Trophoblast cell (in vitro differentiated cells and primary cell): ENCODE data around the gene RASGRF1.

ENCODE experiments used
- DNase-seq, 2 donors: peaks; one replicate each; pipeline ENCODE4 v3.0.0-alpha.2; 2016
- H2AFZ ChIP-seq: 2 replicates; pipeline ENCODE4 v1.6.1; 2013; ENCODE audit warnings: low read length, moderate library complexity, mild to moderate bottlenecking; ENCODE audit not compliant: insufficient read depth, poor library complexity
- H2AK5ac ChIP-seq: 2 replicates; pipeline ENCODE4 v1.6.1; 2013; ENCODE audit warnings: mild to moderate bottlenecking, low read length
- H2BK120ac ChIP-seq: 2 replicates; pipeline ENCODE4 v1.6.1; 2013; ENCODE audit warnings: low read length, mild to moderate bottlenecking, moderate library complexity; ENCODE audit not compliant: insufficient read depth, poor library complexity
- H2BK12ac ChIP-seq: 2 replicates; pipeline ENCODE4 v1.6.1; 2013; ENCODE audit warnings: mild to moderate bottlenecking, low read length, moderate library complexity
- H2BK5ac ChIP-seq: 2 replicates; pipeline ENCODE4 v1.6.1; 2013; ENCODE audit warnings: low read length, low read depth, moderate library complexity, mild to moderate bottlenecking; ENCODE audit not compliant: poor library complexity
- H3K14ac ChIP-seq: 2 replicates; pipeline ENCODE4 v1.6.1; 2013; ENCODE audit warnings: mild to moderate bottlenecking, low read length
- H3K18ac ChIP-seq: 2 replicates; pipeline ENCODE4 v1.6.1; 2013; ENCODE audit warnings: mild to moderate bottlenecking, low read length
- H3K23ac ChIP-seq: 2 replicates; pipeline ENCODE4 v1.6.1; 2013; ENCODE audit warnings: low read length
- H3K27ac ChIP-seq: 2 replicates; pipeline ENCODE4 v1.5.1; 2013; ENCODE audit warnings: low read depth, mild to moderate bottlenecking, inconsistent platforms, low read length, moderate library complexity
- H3K27me3 ChIP-seq: 2 replicates; pipeline ENCODE4 v1.6.1; 2013; ENCODE audit warnings: inconsistent platforms, mild to moderate bottlenecking, low read length, moderate library complexity; ENCODE audit not compliant: insufficient read depth
- H3K36me3 ChIP-seq, 2 experiments: 1 replicate in 1 of 2; 2 replicates in 1 of 2; pipeline ENCODE4 v1.6.1; 2013; ENCODE audit warnings: low read length in 2 of 2, mild to moderate bottlenecking in 2 of 2, moderate library complexity in 1 of 2; ENCODE audit not compliant: insufficient read depth in 2 of 2, control insufficient read depth in 1 of 2
- H3K4ac ChIP-seq: 2 replicates; pipeline ENCODE4 v1.6.1; 2013; ENCODE audit warnings: low read depth, mild to moderate bottlenecking, low read length, moderate library complexity
- H3K4me1 ChIP-seq, 2 experiments: 1 replicate in 1 of 2; 2 replicates in 1 of 2; pipeline ENCODE4 v1.6.1; 2013; ENCODE audit warnings: low read length in 2 of 2, mild to moderate bottlenecking in 2 of 2, moderate library complexity in 1 of 2; ENCODE audit not compliant: insufficient read depth in 2 of 2, control insufficient read depth in 1 of 2
- H3K4me2 ChIP-seq: 2 replicates; pipeline ENCODE4 v1.6.1; 2013; ENCODE audit warnings: inconsistent platforms, mild to moderate bottlenecking, low read length, moderate library complexity
- H3K4me3 ChIP-seq: 2 replicates; pipeline ENCODE4 v1.5.1; 2013; ENCODE audit warnings: mild to moderate bottlenecking, low read depth, low read length, inconsistent platforms
- H3K79me1 ChIP-seq: one replicate; pipeline ENCODE4 v1.6.1; 2013; ENCODE audit warnings: low read length
- H3K79me2 ChIP-seq: 2 replicates; pipeline ENCODE4 v1.6.1; 2013; ENCODE audit warnings: low read length, mild to moderate bottlenecking; ENCODE audit not compliant: control insufficient read depth, insufficient read depth, poor library complexity
- H3K9ac ChIP-seq: 2 replicates; pipeline ENCODE4 v1.6.1; 2013; ENCODE audit warnings: mild to moderate bottlenecking, low read length
- H3K9me3 ChIP-seq: 2 replicates; pipeline ENCODE4 v1.6.1; 2013; ENCODE audit warnings: low read depth, mild to moderate bottlenecking, control low read depth, inconsistent platforms, low read length; ENCODE audit not compliant: insufficient read depth
- H4K12ac ChIP-seq: 2 replicates; pipeline ENCODE4 v1.6.1; 2013; ENCODE audit warnings: low read depth, mild to moderate bottlenecking, low read length, moderate library complexity
- H4K8ac ChIP-seq: 2 replicates; pipeline ENCODE4 v1.6.1; 2013; ENCODE audit warnings: low read depth, mild to moderate bottlenecking, low read length, moderate library complexity
- H4K91ac ChIP-seq: one replicate; pipeline ENCODE4 v1.6.1; 2013; ENCODE audit warnings: low read depth, mild to moderate bottlenecking, low read length, moderate library complexity
- WGBS: extraction: QIAGEN DNeasy Blood & Tissue Kit; methylation state at CpG from one replicate; pipeline ENCODE4 v1.1.7; 2013; ENCODE audit warnings: missing lambda C conversion rate; ENCODE audit not compliant: insufficient read length, insufficient coverage; ENCODE audit errors: extremely low coverage; 5-methylcytosine and 5-hydroxymethylcytosine counted together

The RASGRF1 gene

GRCh38 chr15:79132361-79132760, 41.8 kb upstream of the RASGRF1 start:
- Histone ChIP-seq H3K4me3 (no peak overlapping the region), H2BK12ac (no peak overlapping the region), H3K18ac (no peak overlapping the region)

GRCh38 chr15:79130535-79131130, 40.1 kb upstream of the RASGRF1 start:
- no peaks in the 10 kb centered on the region for H3K4me1 ChIP-seq
- no peak overlapping the region for H3K18ac ChIP-seq
- peak in 1 of 2 donors; percentile 10 for DNase-seq
- H2BK5ac ChIP-seq, result no peak overlapping the region
- H3K27ac ChIP-seq, result no peak overlapping the region
- no peaks in the 10 kb centered on the region for H3K36me3 ChIP-seq
- H2AK5ac ChIP-seq, result no peak overlapping the region
- no peaks in the 10 kb centered on the region for H3K79me2 ChIP-seq
- H3K9ac ChIP-seq, result no peak overlapping the region
- H3K23ac ChIP-seq, result no peak overlapping the region
- peaks cover 8% of the 10 kb centered on the region for H3K9me3 ChIP-seq
- no peak overlapping the region for H2AFZ ChIP-seq
- H3K27me3 ChIP-seq, result no peaks in the 10 kb centered on the region
- WGBS, result no CpG with 5 or more reads among the region's 4 CpGs
- no peak overlapping the region for H4K91ac ChIP-seq
- no peak overlapping the region for H3K4ac ChIP-seq
- H3K14ac ChIP-seq, result no peak overlapping the region
- H3K79me1 ChIP-seq, result no peaks in the 10 kb centered on the region
- no peak overlapping the region for H2BK120ac ChIP-seq
- no peak overlapping the region for H2BK12ac ChIP-seq
- no peak overlapping the region for H4K8ac ChIP-seq
- H3K4me3 ChIP-seq, result no peak overlapping the region
- no peak overlapping the region for H4K12ac ChIP-seq
- H3K4me2 ChIP-seq, result no peak overlapping the region

More at GRCh38 chr15:79132361-79132760, 41.8 kb upstream of the RASGRF1 start:
- Histone ChIP-seq H3K36me3 (no peaks in the 10 kb centered on the region), H3K23ac (no peak overlapping the region), H3K4me2 (no peak overlapping the region), H3K9ac (no peak overlapping the region), H3K27ac (no peak overlapping the region), H3K9me3 (peaks cover 8% of the 10 kb centered on the region), H2BK5ac (no peak overlapping the region), H4K91ac (no peak overlapping the region), H4K12ac (no peak overlapping the region), H2BK120ac (no peak overlapping the region), H3K14ac (no peak overlapping the region), H2AFZ (no peak overlapping the region), H3K4ac (no peak overlapping the region), H3K79me1 (no peaks in the 10 kb centered on the region), H3K4me1 (peaks cover 0 to 7% of the 10 kb centered on the region in 2 experiments), H2AK5ac (no peak overlapping the region), H3K27me3 (no peaks in the 10 kb centered on the region), H3K79me2 (no peaks in the 10 kb centered on the region), H4K8ac (no peak overlapping the region)
- DNase-seq, result no peak

GRCh38 chr15:79129235-79129634, 38.7 kb upstream of the RASGRF1 start:
- Histone ChIP-seq H3K4me3 (no peak overlapping the region), H4K91ac (no peak overlapping the region)
- no CpG with 5 or more reads among the region's 3 CpGs for WGBS

GRCh38 chr15:79128556-79128955, 38.0 kb upstream of the RASGRF1 start:
- Histone ChIP-seq H3K36me3 (no peaks in the 10 kb centered on the region), H3K18ac (no peak overlapping the region), H3K9me3 (peaks cover 8% of the 10 kb centered on the region), H3K23ac (no peak overlapping the region), H3K27me3 (no peaks in the 10 kb centered on the region), H3K79me2 (no peaks in the 10 kb centered on the region), H3K79me1 (no peaks in the 10 kb centered on the region), H3K9ac (no peak overlapping the region), H2AK5ac (no peak overlapping the region), H4K91ac (no peak overlapping the region), H3K4me1 (no peaks in the 10 kb centered on the region), H3K4me2 (no peak overlapping the region), H2BK5ac (no peak overlapping the region), H4K8ac (no peak overlapping the region), H3K4me3 (no peak overlapping the region), H2BK12ac (no peak overlapping the region), H3K27ac (no peak overlapping the region), H4K12ac (no peak overlapping the region), H2BK120ac (no peak overlapping the region), H3K4ac (no peak overlapping the region), H3K14ac (no peak overlapping the region), H2AFZ (no peak overlapping the region)
- DNase-seq, result no peak
- no CpG with 5 or more reads among the region's 3 CpGs for WGBS

More at GRCh38 chr15:79129235-79129634, 38.7 kb upstream of the RASGRF1 start:
- H3K14ac ChIP-seq, result no peak overlapping the region
- H2BK5ac ChIP-seq, result no peak overlapping the region
- H3K36me3 ChIP-seq, result no peaks in the 10 kb centered on the region
- H2AK5ac ChIP-seq, result no peak overlapping the region
- H3K27me3 ChIP-seq, result no peaks in the 10 kb centered on the region
- no peak overlapping the region for H3K4ac ChIP-seq
- H3K4me2 ChIP-seq, result no peak overlapping the region
- H2BK120ac ChIP-seq, result no peak overlapping the region
- DNase-seq, result no peak
- H3K9me3 ChIP-seq, result peaks cover 8% of the 10 kb centered on the region
- no peaks in the 10 kb centered on the region for H3K79me2 ChIP-seq
- H2AFZ ChIP-seq, result no peak overlapping the region
- H3K27ac ChIP-seq, result no peak overlapping the region
- no peak overlapping the region for H4K8ac ChIP-seq
- no peak overlapping the region for H3K9ac ChIP-seq
- no peaks in the 10 kb centered on the region for H3K4me1 ChIP-seq
- no peaks in the 10 kb centered on the region for H3K79me1 ChIP-seq
- no peak overlapping the region for H3K18ac ChIP-seq
- no peak overlapping the region for H2BK12ac ChIP-seq
- H3K23ac ChIP-seq, result no peak overlapping the region
- H4K12ac ChIP-seq, result no peak overlapping the region
